IPS DF 19.7 (cell line): ENCODE data around the gene GLMN.
"Not testable (repeated sequence)": the region's sequence is repeated elsewhere in the genome, so short reads cannot be mapped to it uniquely, and the experiment has no call there.

Source experiments
- DNase-seq: peaks from one replicate; pipeline ENCODE4 v3.0.0-alpha.2; 2013; ENCODE audit warnings: low read depth, low spot score

GLMN gene

GRCh38 chr1:92299477-92300150 lies 827 bp upstream of the GLMN start:
- no peak for DNase-seq

GRCh38 chr1:92298213-92298572 lies 594 bp downstream of the GLMN start:
- no peak for DNase-seq

DNA sequence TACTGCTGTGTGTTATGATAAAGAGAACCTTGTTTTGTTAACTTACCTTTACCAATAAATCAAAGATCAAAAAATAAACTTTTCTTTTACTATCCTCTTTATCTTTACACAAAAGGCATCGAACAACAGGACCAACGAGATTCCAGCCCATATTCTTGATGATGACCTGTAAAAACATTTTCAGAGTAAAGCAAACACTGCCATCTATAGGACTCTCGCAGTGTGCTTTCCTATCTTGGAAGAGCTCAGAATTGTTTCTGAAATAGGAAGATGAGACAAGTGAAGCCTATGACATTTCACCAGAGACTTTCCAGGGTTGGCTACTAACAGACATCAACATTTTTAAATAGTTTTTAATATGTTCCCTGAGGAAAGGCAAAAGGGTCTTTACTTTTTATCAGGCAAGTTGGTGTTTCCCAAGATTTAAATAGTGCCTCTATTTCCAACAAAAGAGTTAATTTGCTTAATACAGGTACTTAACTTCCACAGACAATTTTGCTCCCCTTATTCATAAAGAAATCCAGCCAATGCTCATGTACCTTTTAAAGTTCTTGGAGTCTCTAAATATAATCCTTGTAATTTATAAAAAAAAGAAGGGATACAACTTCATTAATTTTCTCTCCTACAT lies 7.3 kb downstream of the GLMN start:
- no peak for DNase-seq

DNA sequence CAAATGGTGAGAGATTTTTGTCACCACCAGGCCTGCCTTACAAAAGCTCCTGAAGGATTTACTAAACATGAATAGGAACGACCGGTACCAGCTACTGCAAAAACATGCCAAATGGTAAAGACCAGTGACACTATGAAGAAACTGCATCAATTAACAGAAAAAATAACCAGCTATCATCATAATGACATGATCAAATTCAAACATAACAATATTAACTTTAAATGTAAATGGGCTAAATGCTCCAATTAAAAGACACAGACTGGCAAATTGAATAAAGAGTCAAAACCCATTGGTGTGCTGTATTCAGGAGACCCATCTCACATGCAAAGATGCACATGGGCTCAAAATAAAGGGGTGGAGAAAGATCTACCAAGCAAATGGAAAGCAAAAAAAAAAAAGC lies 17.4 kb downstream of the GLMN start:
- not testable (repeated sequence) for DNase-seq

GRCh38 chr1:92279781-92280180 lies 19.0 kb downstream of the GLMN start:
- not testable (repeated sequence) for DNase-seq

DNA sequence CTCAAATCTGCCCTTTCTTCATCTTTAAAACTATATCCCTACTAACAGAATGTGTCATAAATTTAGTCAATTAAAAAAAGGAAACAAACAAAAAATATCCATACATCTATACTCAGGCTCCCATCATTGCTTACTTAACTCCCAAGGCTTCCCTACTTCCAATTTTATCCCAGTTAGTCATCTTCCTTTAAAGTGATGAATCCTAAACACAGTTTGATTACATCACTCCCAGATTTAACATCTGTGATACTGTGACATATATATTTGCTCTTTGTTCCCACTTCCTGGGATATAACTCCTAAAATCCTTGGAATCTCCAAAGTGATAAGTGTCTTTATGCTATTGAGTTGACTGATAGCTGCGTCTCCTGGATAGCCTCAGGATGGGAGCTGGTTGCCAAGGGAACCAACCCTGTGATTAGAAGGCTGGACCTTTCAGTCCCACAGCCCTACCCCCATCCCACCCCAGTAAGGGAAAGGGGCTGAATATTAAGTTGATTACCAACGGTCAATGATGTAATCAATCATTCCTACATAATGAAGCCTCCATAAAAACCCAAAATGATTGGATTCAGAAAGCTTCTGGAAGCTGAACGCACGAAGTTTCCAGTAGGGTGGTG lies 21.6 kb downstream of the GLMN start:
- no peak for DNase-seq

DNA sequence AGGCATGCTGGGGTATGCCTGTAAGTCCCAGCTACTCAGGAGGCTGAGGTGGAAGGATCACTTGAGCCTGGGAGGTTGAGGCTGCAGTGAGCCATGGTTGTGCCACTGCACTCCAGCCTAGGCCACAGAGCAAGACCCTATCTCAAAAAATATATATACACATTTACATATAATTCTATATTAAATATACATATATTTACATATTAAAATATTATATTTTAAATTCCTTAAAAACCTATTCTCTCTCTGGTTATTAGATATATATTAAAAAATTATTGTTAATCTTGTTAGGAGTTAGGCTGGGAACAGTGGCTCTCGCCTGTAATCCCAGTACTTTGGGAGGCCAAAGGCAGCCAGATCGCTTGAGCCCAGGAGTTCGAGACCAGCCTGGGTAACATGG lies 22.7 kb downstream of the GLMN start:
- no peak for DNase-seq

- DNase-seq, result no peak
These were observed 23.8 kb downstream of the GLMN start for GRCh38 chr1:92274939-92275338.

- DNase-seq, result no peak
These were observed 25.7 kb downstream of the GLMN start for GRCh38 chr1:92273039-92273438.

GRCh38 chr1:92262516-92262915 lies 36.3 kb downstream of the GLMN start:
- no peak for DNase-seq

GRCh38 chr1:92259350-92259749 lies 39.4 kb downstream of the GLMN start:
- DNase-seq, result no peak

DNA sequence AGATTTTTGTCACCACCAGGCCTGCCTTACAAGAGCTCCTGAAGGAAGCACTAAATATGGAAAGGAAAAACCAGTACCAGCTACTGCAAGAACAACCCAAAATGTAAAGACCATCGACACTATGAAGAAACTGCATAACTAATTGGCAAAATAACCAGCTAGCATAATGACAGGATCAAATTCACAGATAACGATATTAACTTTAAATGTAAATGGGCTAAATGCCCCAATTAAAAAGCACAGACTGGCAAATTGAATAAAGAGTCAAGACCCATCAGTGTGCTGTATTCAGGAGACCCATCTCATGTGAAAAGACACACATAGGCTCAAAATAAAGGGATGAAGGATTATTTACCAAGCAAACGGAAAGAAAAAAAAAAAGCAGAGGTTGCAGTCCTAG lies 44.1 kb downstream of the GLMN start:
- not testable (repeated sequence) for DNase-seq

DNA sequence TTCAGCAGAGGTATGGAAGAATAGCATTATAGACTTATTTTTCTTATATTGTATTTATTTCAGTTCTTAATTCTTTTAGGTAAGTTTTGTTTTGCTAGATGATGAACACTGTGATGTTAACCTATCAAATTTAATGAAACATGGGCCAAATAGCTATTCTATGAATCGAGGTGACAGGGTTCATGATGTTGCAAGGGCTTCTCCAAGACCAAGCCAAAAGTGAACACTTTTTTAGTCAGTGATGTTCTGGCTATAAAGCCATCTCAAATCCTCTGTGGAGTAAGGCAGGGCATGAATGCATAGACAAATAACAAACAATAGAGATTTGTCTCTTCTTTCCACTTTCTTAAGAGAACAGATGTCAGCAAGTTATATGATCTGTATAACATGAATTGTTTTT lies 54.4 kb downstream of the GLMN start:
- no peak for DNase-seq

DNA sequence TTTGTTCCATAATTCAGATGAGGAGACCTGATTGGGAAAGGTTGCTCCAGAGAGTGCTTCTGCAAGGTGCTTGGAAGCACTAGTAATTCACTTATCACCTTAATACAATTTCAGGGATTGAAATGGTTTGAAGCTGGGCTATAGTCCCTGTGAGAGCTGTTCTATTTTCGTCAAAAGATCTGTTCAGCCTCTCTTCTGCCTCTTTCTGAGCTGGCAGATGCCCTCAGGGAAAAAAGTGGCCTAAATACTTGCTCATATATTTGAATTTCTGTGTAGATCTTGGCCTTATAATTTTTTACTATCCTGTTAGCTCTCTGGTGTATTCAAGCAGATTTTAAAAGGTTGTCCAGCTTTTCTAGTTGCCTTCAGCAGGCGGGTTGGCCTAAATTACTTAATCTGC lies 58.8 kb downstream of the GLMN start:
- DNase-seq, result no peak

GRCh38 chr1:92230736-92231135 lies 68.1 kb downstream of the GLMN start:
- DNase-seq, result no peak

GRCh38 chr1:92228401-92228800 lies 70.4 kb downstream of the GLMN start:
- no peak for DNase-seq

DNA sequence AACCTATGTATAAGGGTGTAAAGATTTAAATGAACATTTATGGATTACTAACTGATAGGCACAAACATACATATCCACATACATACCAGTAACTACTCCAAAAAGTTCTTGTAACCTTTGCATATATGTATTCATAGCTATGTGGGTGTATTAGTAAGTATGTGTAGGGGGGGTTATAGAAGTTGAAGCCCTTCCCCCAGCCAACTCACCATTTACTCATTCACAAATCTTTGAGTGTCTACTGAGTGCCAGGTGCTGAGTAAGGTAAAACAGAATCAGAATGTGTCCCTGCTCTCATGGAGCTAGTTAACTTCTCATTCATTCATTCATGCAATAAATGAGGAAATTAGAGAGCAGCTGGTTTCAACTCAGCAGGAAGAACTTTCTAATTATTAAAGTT lies 79.8 kb downstream of the GLMN start:
- no peak for DNase-seq

GRCh38 chr1:92218559-92218958 lies 80.2 kb downstream of the GLMN start:
- DNase-seq, result no peak

DNA sequence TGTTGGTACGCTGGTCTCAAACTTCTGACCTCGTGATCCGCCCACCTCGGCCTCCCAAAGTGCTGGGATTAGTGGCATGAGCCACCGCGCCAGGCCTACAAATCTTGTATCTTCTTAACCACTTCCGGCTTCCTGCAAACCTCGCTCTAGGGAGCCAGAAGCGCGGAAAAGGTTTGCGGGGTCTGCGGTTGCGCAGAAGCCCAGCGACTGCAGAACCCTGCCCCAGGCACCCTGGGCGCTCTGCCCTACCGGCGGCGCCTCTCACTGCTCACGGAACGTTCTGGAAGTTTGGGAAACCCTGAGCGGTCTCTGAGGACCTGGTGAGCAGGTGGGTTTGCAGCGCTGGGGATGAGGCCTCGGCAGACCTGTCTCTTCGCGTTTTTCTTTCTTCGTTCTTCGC lies 81.1 kb downstream of the GLMN start, which contains the start of gene C1orf146:
TSS of gene C1orf146 (plus strand) at position 195 of the 400 bp plus-strand sequence. CDS start 13,506 bp downstream, outside the sequence.
- DNase-seq, result no peak

DNA sequence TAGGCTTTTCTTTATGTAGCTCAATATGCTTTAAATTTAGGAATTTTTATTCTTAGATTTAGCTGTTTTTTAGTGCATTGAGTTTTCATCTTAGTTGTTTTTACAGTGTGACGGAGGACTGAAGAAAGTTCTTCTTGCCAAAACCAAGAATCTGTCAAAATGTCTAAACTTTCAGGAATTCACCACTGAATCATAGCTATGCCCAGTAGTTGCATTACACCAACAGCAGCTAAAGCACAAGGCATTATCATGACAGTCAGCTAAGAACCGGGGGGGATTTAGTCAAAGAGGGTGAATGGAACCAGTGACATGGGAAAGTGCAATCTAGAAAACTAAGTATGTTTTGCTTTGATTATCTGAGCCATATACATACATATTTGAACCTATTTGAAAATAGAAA lies 87.6 kb downstream of the GLMN start:
- no peak for DNase-seq

DNA sequence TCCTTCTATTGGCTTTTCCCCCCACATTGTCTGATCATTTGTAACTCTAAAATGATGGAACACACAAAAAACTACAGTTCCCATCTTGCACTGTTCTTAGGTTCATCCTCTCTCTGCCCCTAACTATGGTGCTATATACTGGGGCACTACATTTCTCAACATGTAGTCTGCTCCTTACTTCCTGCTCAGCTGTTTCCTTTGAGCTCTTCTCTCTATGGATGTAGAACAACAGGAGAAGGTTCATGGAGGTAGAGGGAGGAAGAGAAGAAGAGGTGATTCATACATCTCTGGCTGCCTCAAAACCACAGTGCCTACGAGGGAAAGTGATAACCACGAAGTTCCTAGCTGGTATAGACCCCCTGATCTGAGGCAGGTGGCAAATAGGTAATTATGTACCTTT lies 88.1 kb downstream of the GLMN start:
- no peak for DNase-seq

DNA sequence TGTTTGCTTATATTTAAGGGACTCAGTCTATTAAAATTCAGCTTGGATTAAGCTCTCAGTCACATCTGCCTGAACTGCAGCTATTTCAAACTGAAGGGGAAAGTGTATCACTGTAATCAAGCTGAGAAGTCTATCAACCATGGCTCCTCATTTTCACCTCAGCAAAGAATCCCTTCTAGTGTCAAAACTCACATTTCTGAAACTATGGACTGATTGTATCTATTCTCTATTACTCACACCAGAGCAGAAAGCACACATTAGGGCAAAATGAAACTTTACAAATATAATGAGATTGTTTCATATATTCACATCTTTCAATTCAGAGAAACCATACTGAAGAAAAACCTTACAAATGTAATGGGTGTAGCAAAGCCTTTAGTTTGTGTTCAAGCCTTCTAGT lies 95.7 kb downstream of the GLMN start:
- DNase-seq, result no peak

DNA sequence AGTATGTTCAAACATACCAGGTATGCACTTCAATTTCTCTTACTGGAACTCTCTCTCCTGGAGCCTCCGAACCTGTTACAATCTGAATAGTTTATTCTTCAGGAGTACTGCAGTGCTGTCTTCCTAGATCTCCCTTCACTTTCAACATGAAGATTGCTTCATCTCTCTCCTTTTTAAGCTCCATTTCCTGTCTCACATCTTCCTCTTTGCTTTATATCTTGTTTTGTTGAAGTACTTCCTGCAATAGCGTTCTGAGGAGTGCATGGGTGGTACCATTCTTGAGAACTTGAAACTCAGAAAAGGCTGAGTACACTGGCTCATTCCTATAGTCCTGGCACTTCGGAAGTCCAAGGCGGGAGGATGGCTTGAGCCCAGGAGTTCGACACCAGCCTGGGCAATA lies 96.8 kb downstream of the GLMN start:
- DNase-seq, result no peak
